Measurements from ENCODE around the gene INSR.

GRCh38 chr19:7063339-7063738 is 230.9 kb downstream of the INSR start:
- TF ChIP-seq CTCF (IDR thresholded peaks at IDR 0.05), result no peak
- no peak for TF ChIP-seq POLR2A (IDR thresholded peaks at IDR 0.05)
